Thoracic aorta (tissue), 2 donors: ENCODE data around the gene TCTN3. TPM values are rescaled to one million over a fixed set of nuclear protein-coding genes. Genes with fewer than 3 reads are reported as not detected.

Source experiments
- ATAC-seq: fragments of 150-250 bp; one replicate; pipeline ENCODE4 v1.8.0; 2017; ENCODE audit warnings: low read depth; ENCODE audit not compliant: insufficient number of reproducible peaks, low FRiP score
- DNase-seq: peaks from one replicate; pipeline ENCODE4 v3.0.0-alpha.2; 2020; ENCODE audit warnings: low spot score
- H3K27ac ChIP-seq, 2 donors: fragments of 200-600 bp; sonication (generic); 1 replicate in 1 of 2; 2 replicates in 1 of 2; pipeline ENCODE4 v1.5.1; 2016; ENCODE audit warnings: mild to moderate bottlenecking in 2 of 2, moderate library complexity in 2 of 2
- H3K27me3 ChIP-seq: fragments of 200-600 bp; sonication (generic); replicated peaks from 2 replicates; pipeline ENCODE4 v1.6.0; 2016; ENCODE audit warnings: mild to moderate bottlenecking; ENCODE audit not compliant: insufficient read depth
- H3K36me3 ChIP-seq: fragments of 200-600 bp; sonication (generic); one replicate; pipeline ENCODE4 v1.5.1; 2016
- H3K4me1 ChIP-seq, 2 donors: fragments of 200-600 bp; sonication (generic); 1 replicate in 1 of 2; 2 replicates in 1 of 2; pipeline versions ENCODE4 v1.5.1 to v1.6.0; 2016; ENCODE audit warnings: low read depth in 2 of 2, mild to moderate bottlenecking in 1 of 2; ENCODE audit not compliant: control insufficient read depth in 1 of 2
- H3K4me3 ChIP-seq: fragments of 200-600 bp; sonication (generic); 2 replicates; pipeline ENCODE4 v1.5.1; 2016; ENCODE audit warnings: mild to moderate bottlenecking
- H3K9me3 ChIP-seq: fragments of 200-600 bp; sonication (generic); 2 replicates; pipeline ENCODE4 v1.5.1; 2016
- total RNA-seq, 2 donors: library from RNA; depleted of rRNA; stranded (reverse); fragments of >200 nt; gene quantifications; one replicate each; pipeline versions ENCODE4 v1.1.0 to v1.2.3, GENCODE V29; 2016
- TF ChIP-seq, protein P1 (sequence below): fragments of 200-600 bp; sonication (generic); IDR thresholded peaks from one replicate; pipeline ENCODE4 v1.5.1; 2019; ENCODE audit warnings: antibody characterized with exemption

The TCTN3 gene
- total RNA-seq, 2 donors from 2014 or later: 10.3 to 25.3 TPM

DNA sequence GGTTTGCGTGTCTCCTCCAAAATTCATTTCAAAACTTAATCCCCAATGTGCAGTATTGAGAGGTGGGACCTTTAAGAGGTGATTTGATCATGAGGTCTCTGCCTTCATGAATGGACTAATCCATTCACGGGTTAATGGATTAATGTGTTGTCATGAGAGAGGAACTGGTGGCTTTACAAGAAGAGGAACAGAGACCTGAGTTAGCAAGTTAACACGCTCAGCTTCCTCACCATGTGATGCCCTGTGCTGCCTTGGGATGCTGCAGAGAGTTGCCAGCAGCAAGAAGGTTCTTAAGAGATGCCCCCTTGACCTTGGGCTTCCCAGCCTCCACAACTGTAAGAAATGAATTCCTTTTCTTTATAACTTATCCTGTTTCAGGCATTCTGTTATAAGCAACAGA is 3.7 kb upstream of the TCTN3 start:
- ATAC-seq: no peak
- Histone ChIP-seq H3K27ac (no peak overlapping the region), H3K36me3 (no peaks in the 10 kb centered on the region), H3K9me3 (no peaks in the 10 kb centered on the region), H3K4me3 (no peak overlapping the region), H3K4me1 (peaks cover 7 to 8% of the 10 kb centered on the region in 2 donors), H3K27me3 (no peaks in the 10 kb centered on the region)
- DNase-seq: no peak
- TF ChIP-seq, protein P1, sequence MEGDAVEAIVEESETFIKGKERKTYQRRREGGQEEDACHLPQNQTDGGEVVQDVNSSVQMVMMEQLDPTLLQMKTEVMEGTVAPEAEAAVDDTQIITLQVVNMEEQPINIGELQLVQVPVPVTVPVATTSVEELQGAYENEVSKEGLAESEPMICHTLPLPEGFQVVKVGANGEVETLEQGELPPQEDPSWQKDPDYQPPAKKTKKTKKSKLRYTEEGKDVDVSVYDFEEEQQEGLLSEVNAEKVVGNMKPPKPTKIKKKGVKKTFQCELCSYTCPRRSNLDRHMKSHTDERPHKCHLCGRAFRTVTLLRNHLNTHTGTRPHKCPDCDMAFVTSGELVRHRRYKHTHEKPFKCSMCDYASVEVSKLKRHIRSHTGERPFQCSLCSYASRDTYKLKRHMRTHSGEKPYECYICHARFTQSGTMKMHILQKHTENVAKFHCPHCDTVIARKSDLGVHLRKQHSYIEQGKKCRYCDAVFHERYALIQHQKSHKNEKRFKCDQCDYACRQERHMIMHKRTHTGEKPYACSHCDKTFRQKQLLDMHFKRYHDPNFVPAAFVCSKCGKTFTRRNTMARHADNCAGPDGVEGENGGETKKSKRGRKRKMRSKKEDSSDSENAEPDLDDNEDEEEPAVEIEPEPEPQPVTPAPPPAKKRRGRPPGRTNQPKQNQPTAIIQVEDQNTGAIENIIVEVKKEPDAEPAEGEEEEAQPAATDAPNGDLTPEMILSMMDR: no peak

GRCh38 chr10:95694665-95695064 is 938 bp upstream of the TCTN3 start:
- ATAC-seq: no peak
- Histone ChIP-seq H3K36me3 (no peaks in the 10 kb centered on the region), H3K9me3 (no peaks in the 10 kb centered on the region), H3K27me3 (no peaks in the 10 kb centered on the region), H3K4me1 (peaks cover 7 to 24% of the 10 kb centered on the region in 2 donors), H3K4me3 (peak overlapping the region; percentile 93), H3K27ac (no peak overlapping the region)
- TF ChIP-seq, protein P1: no peak
- DNase-seq: no peak

GRCh38 chr10:95693071-95693667 is 558 bp downstream of the TCTN3 start:
- TF ChIP-seq, protein P1: no peak
- H3K9me3 ChIP-seq: no peaks in the 10 kb centered on the region
- H3K4me3 ChIP-seq: peak overlapping the region; percentile 93
- no peaks in the 10 kb centered on the region for H3K36me3 ChIP-seq
- DNase-seq (no peak), ATAC-seq (no peak)
- H3K27me3 ChIP-seq: no peaks in the 10 kb centered on the region
- peaks cover 7 to 24% of the 10 kb centered on the region in 2 donors for H3K4me1 ChIP-seq
- peak overlapping the region; percentile 69 to 70 for H3K27ac ChIP-seq

DNA sequence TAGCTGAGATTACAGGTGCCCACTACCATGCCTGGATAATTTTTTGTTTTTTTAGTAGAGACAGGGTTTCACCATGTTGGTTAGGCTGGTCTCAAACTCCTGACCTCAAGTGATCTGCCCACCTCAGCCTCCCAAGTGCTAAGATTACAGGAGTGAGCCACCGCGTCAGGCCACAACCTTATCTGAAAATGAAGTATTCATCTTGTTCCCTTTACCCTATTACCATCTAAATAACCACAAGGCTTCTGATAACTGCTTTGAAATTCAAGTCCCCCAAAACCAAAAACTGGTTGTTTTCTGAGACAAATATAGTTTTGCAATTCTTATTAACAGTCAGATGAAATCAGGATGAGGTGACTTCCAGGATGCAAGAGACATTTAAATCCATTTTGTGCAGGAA is 2.4 kb downstream of the TCTN3 start:
- no peak overlapping the region for H3K4me3 ChIP-seq
- peaks cover 8% of the 10 kb centered on the region for H3K36me3 ChIP-seq
- DNase-seq: no peak
- ATAC-seq: no peak
- H3K9me3 ChIP-seq: no peaks in the 10 kb centered on the region
- no peak overlapping the region for H3K27ac ChIP-seq
- TF ChIP-seq, protein P1: no peak
- H3K27me3 ChIP-seq: no peaks in the 10 kb centered on the region
- peaks cover 7 to 24% of the 10 kb centered on the region in 2 donors for H3K4me1 ChIP-seq

DNA sequence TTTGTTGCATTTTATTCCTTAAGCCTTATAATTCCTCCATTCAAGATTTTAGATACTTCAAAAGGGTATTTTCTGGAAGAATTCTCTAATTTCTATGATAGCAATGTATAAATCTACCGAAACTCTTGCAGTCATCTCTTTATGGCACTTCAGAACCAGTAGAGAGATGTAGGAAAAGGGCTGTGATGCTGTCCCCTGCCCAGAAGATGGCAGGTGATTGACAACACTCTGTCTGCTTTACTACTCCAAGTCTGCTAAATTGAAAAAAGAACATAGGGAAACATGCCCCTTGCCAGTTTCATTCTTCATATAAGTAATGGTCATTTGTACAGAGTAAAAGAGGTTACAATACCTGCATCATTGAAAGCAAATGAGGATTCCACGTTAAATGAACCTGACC is 5.1 kb downstream of the TCTN3 start:
- peaks cover 7 to 24% of the 10 kb centered on the region in 2 donors for H3K4me1 ChIP-seq
- no peak overlapping the region for H3K4me3 ChIP-seq
- peaks cover 21% of the 10 kb centered on the region for H3K36me3 ChIP-seq
- no peak overlapping the region for H3K27ac ChIP-seq
- DNase-seq (no peak), ATAC-seq (no peak)
- H3K27me3 ChIP-seq: no peaks in the 10 kb centered on the region
- no peaks in the 10 kb centered on the region for H3K9me3 ChIP-seq
- TF ChIP-seq, protein P1: no peak
